ENCODE measurements around the gene EPB41L3.

EPB41L3 gene

GRCh38 chr18:5417342-5417741 lies 126.5 kb downstream of the EPB41L3 start:
- peak; percentile 32 for DNase-seq (ENCODE audit: low spot score)

- no peak for DNase-seq (ENCODE audit: low spot score)
Observed at GRCh38 chr18:5416112-5416511, 127.7 kb downstream of the EPB41L3 start.

GRCh38 chr18:5415665-5416064 lies 128.1 kb downstream of the EPB41L3 start:
- DNase-seq (ENCODE audit: low spot score), result no peak

GRCh38 chr18:5415031-5415430 lies 128.8 kb downstream of the EPB41L3 start:
- DNase-seq (ENCODE audit: low spot score), result no peak

GRCh38 chr18:5414546-5414945 lies 129.3 kb downstream of the EPB41L3 start:
- DNase-seq (ENCODE audit: low spot score), result peak; percentile 45

- peak; percentile 86 for DNase-seq (ENCODE audit: low spot score)
Observed at GRCh38 chr18:5413447-5413846, 130.3 kb downstream of the EPB41L3 start.

GRCh38 chr18:5410582-5410981 lies 133.2 kb downstream of the EPB41L3 start:
- DNase-seq (ENCODE audit: low spot score), result no peak

GRCh38 chr18:5398269-5398668 lies 145.5 kb downstream of the EPB41L3 start:
- DNase-seq (ENCODE audit: low spot score), result no peak

- DNase-seq (ENCODE audit: low spot score), result no peak
Observed at GRCh38 chr18:5397102-5397501, 146.7 kb downstream of the EPB41L3 start.

- DNase-seq (ENCODE audit: low spot score), result no peak
Observed at GRCh38 chr18:5395860-5396448, 147.8 kb downstream of the EPB41L3 start.

GRCh38 chr18:5393779-5394178 lies 150.0 kb downstream of the EPB41L3 start:
- DNase-seq (ENCODE audit: low spot score), result no peak

GRCh38 chr18:5391409-5391808 lies 152.4 kb downstream of the EPB41L3 start:
- DNase-seq (ENCODE audit: low spot score), result no peak

GRCh38 chr18:5389356-5389755 lies 154.4 kb downstream of the EPB41L3 start:
- no peak for DNase-seq (ENCODE audit: low spot score)

- no peak for DNase-seq (ENCODE audit: low spot score)
Observed at GRCh38 chr18:5388896-5389295, 154.9 kb downstream of the EPB41L3 start.

GRCh38 chr18:5380586-5380985 lies 163.2 kb downstream of the EPB41L3 start:
- DNase-seq (ENCODE audit: low spot score), result no peak

GRCh38 chr18:5376986-5377385 lies 166.8 kb downstream of the EPB41L3 start:
- no peak for DNase-seq (ENCODE audit: low spot score)

GRCh38 chr18:5370332-5370731 lies 173.5 kb downstream of the EPB41L3 start:
- DNase-seq (ENCODE audit: low spot score), result no peak

- no peak for DNase-seq (ENCODE audit: low spot score)
Observed at GRCh38 chr18:5369513-5369912, 174.3 kb downstream of the EPB41L3 start.

- DNase-seq (ENCODE audit: low spot score), result no peak
Observed at GRCh38 chr18:5365443-5365842, 178.4 kb downstream of the EPB41L3 start.

- DNase-seq (ENCODE audit: low spot score), result no peak
Observed at GRCh38 chr18:5350636-5351035, 193.2 kb downstream of the EPB41L3 start.

All from SK-N-DZ (cell line).